OCI-LY1 (cell line): ENCODE data around the gene HPSE2.

Experiments used
- H2AFZ ChIP-seq: fragments of 200-600 bp; sonication (generic), shearing (Covaris generic); 2 replicates; pipeline ENCODE4 v1.6.0; 2014; ENCODE audit warnings: antibody characterized with exemption, mild to moderate bottlenecking, low read length
- H3F3A ChIP-seq: fragments of 200-600 bp; sonication (generic), shearing (Covaris generic); 2 replicates; pipeline ENCODE4 v1.6.0; 2014; ENCODE audit warnings: mild to moderate bottlenecking, antibody characterized with exemption, low read length, moderate library complexity; ENCODE audit not compliant: insufficient read depth
- H3K27ac ChIP-seq: fragments of 200-600 bp; sonication (generic); 2 replicates; pipeline ENCODE4 v1.5.1; 2014; ENCODE audit warnings: low read length, mixed run types, mild to moderate bottlenecking, low read depth; ENCODE audit not compliant: poor library complexity, severe bottlenecking
- H3K27me3 ChIP-seq: fragments of 200-600 bp; sonication (generic); 2 replicates; pipeline ENCODE4 v1.6.0; 2014; ENCODE audit warnings: antibody characterized with exemption, mild to moderate bottlenecking, low read length, moderate library complexity; ENCODE audit not compliant: insufficient read depth
- H3K36me3 ChIP-seq: fragments of 200-600 bp; sonication (generic); 2 replicates; pipeline ENCODE4 v1.6.1; 2014; ENCODE audit warnings: mild to moderate bottlenecking, antibody characterized with exemption, low read length, moderate library complexity, mixed read lengths; ENCODE audit not compliant: insufficient read depth
- H3K4me1 ChIP-seq: fragments of 200-600 bp; sonication (generic); 2 replicates; pipeline ENCODE4 v1.5.1; 2014; ENCODE audit warnings: mild to moderate bottlenecking, low read length, moderate library complexity; ENCODE audit not compliant: insufficient read depth, severe bottlenecking
- H3K4me2 ChIP-seq: fragments of 200-600 bp; sonication (generic), shearing (Covaris generic); 2 replicates; pipeline ENCODE4 v1.6.1; 2014; ENCODE audit warnings: low read length
- H3K4me3 ChIP-seq: fragments of 200-600 bp; sonication (generic); 2 replicates; pipeline ENCODE4 v1.5.1; 2014; ENCODE audit warnings: low read length, low read depth, mild to moderate bottlenecking, mixed read lengths; ENCODE audit not compliant: poor library complexity, severe bottlenecking
- H3K79me2 ChIP-seq: fragments of 200-600 bp; shearing (Covaris generic); 2 replicates; pipeline ENCODE4 v1.6.1; 2016; ENCODE audit warnings: mixed run types, low read length, mixed read lengths; ENCODE audit not compliant: insufficient read depth
- H3K9ac ChIP-seq: fragments of 200-600 bp; sonication (generic), shearing (Covaris generic); 2 replicates; pipeline ENCODE4 v1.6.1; 2014; ENCODE audit warnings: mild to moderate bottlenecking, low read length, mixed read lengths
- H3K9me2 ChIP-seq: fragments of 200-600 bp; sonication (generic), shearing (Covaris generic); 2 replicates; pipeline ENCODE4 v1.6.1; 2014; ENCODE audit warnings: low read depth, mild to moderate bottlenecking, low read length, mixed read lengths
- H3K9me3 ChIP-seq: fragments of 200-600 bp; shearing (Covaris generic); 2 replicates; pipeline ENCODE4 v1.6.1; 2014; ENCODE audit warnings: low read length, mixed read lengths
- H4K20me1 ChIP-seq: fragments of 200-600 bp; sonication (generic), shearing (Covaris generic); 2 replicates; pipeline ENCODE4 v1.6.0; 2016; ENCODE audit warnings: mild to moderate bottlenecking, low read length; ENCODE audit not compliant: insufficient read depth
- CTCF ChIP-seq: fragments of 200-600 bp; sonication (generic), shearing (Covaris generic); IDR thresholded peaks from 2 replicates; pipeline ENCODE4 v1.5.1; 2017; ENCODE audit warnings: mild to moderate bottlenecking, antibody characterized with exemption, low read length, moderate library complexity, mixed read lengths
- EZH2 ChIP-seq: fragments of 200-600 bp; sonication (generic), shearing (Covaris generic); IDR thresholded peaks from 2 replicates; pipeline ENCODE4 v1.8.0; 2017; ENCODE audit warnings: borderline replicate concordance, mixed run types, mild to moderate bottlenecking, antibody characterized with exemption, low read length, moderate library complexity, mixed read lengths

The HPSE2 gene

GRCh38 chr10:98815039-98815885 lies 420.4 kb downstream of the HPSE2 start:
- Histone ChIP-seq H3K27ac (no peak overlapping the region), H3K9me2 (no peaks in the 10 kb centered on the region), H3K9ac (no peak overlapping the region), H3K27me3 (no peaks in the 10 kb centered on the region), H3K4me2 (no peak overlapping the region), H3K36me3 (no peaks in the 10 kb centered on the region), H4K20me1 (no peaks in the 10 kb centered on the region), H3F3A (no peaks in the 10 kb centered on the region), H2AFZ (no peak overlapping the region), H3K4me3 (no peak overlapping the region), H3K4me1 (no peaks in the 10 kb centered on the region), H3K79me2 (no peaks in the 10 kb centered on the region), H3K9me3 (no peaks in the 10 kb centered on the region)
- TF ChIP-seq EZH2, result no peak
- no peak for TF ChIP-seq CTCF

- Histone ChIP-seq H3K79me2 (no peaks in the 10 kb centered on the region), H4K20me1 (no peaks in the 10 kb centered on the region), H3K27ac (no peak overlapping the region), H3K9ac (no peak overlapping the region), H3F3A (no peaks in the 10 kb centered on the region), H3K9me3 (no peaks in the 10 kb centered on the region), H3K4me1 (no peaks in the 10 kb centered on the region), H3K4me3 (no peak overlapping the region), H3K9me2 (no peaks in the 10 kb centered on the region), H3K27me3 (no peaks in the 10 kb centered on the region), H2AFZ (no peak overlapping the region), H3K4me2 (no peak overlapping the region), H3K36me3 (no peaks in the 10 kb centered on the region)
- TF ChIP-seq EZH2 (no peak), CTCF (no peak)
Measured at GRCh38 chr10:98814470-98814869, 421.2 kb downstream of the HPSE2 start.

GRCh38 chr10:98808282-98808892 lies 427.3 kb downstream of the HPSE2 start:
- TF ChIP-seq EZH2 (no peak), CTCF (no peak)
- Histone ChIP-seq H3K27ac (no peak overlapping the region), H3K36me3 (no peaks in the 10 kb centered on the region), H3K9me2 (no peaks in the 10 kb centered on the region), H3K4me2 (no peak overlapping the region), H3K9ac (no peak overlapping the region), H4K20me1 (no peaks in the 10 kb centered on the region), H3K27me3 (no peaks in the 10 kb centered on the region), H3K4me1 (no peaks in the 10 kb centered on the region), H3K9me3 (no peaks in the 10 kb centered on the region), H3K79me2 (no peaks in the 10 kb centered on the region), H2AFZ (no peak overlapping the region), H3K4me3 (no peak overlapping the region), H3F3A (no peaks in the 10 kb centered on the region)
